ACHN (cell line): ENCODE measurements around the gene FZD10.

ENCODE experiments used
- DNase-seq: peaks from one replicate; pipeline ENCODE4 v3.0.0-alpha.2; 2015
- in situ Hi-C: cut with HindIII; loops from 2 replicates; pipeline ENCODE4 v1.10.0; 2017; ENCODE audit warnings: low sequenced_read_pairs, low pct_ligation_motif_present, low pct_unique_long_range_greater_than_20kb

The FZD10 gene

GRCh38 chr12:130196827-130197226 is 34.6 kb downstream of the FZD10 start:
- DNase-seq = no peak
- in situ Hi-C loops = no loop called here

DNA sequence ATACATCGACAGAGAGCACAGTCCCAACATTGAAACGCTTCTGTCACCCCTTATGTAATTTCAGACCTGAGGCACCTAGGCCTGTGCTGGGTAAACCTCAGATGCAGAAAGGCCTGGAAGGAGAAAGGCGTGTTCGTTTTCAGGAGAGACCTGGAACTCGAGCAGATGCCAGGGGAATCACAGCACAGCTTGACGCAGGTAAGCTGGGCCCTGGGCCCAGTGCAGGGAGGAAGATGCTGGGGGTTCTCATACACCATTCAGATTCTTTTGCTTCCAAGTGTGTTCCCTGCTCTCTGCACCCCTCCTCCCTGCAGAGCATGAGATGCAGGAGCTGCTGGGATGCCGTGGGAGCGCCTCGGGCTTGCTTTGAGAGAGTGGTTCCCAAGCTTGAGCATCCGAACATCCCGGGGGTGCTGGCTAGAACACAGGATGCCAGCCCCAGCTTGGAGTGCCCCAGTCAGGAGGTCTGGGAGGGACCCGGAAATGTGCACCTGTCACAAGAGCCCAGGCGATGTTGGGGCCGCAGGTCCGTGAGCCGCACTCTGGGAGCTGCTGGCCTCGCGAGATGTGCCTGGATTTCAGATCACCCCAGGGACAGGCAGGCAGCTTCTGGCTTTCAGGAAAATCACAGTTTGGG is 35.9 kb downstream of the FZD10 start:
- in situ Hi-C loops = no loop called here
- DNase-seq = no peak

GRCh38 chr12:130198663-130199060 is 36.4 kb downstream of the FZD10 start:
- in situ Hi-C loops = no loop called here
- DNase-seq = no peak

- in situ Hi-C loops = no loop called here
- DNase-seq = no peak
Observed at GRCh38 chr12:130199581-130200390, 37.5 kb downstream of the FZD10 start.

GRCh38 chr12:130200445-130200844 is 38.2 kb downstream of the FZD10 start:
- DNase-seq = no peak
- in situ Hi-C loops = no loop called here

GRCh38 chr12:130201037-130201436 is 38.8 kb downstream of the FZD10 start:
- in situ Hi-C loops = no loop called here

GRCh38 chr12:130202201-130202600 is 39.9 kb downstream of the FZD10 start:
- DNase-seq = no peak
- in situ Hi-C loops = no loop called here

More at GRCh38 chr12:130201037-130201436, 38.8 kb downstream of the FZD10 start:
- no peak for DNase-seq

GRCh38 chr12:130203151-130203550 is 40.9 kb downstream of the FZD10 start:
- in situ Hi-C loops = no loop called here
- no peak for DNase-seq

DNA sequence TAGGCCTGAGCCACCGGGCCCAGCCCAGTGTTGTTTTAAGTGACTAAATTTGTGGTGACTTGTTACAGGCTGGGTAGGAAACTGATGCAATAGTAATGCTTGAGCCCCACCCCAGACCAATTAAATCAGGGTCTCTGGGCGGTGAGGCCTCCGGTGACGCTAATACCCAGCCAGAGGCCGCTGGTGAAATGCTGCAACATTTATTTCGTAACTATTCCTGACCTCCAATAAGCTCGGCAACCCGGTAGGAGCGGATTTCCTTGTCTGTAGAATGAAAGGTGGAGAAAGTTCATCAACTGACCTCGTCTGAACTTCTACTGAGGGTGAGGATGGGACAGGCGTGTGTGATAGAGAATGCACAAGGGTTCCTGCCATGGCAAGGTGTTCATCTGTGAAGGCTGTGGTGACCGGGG is 42.3 kb downstream of the FZD10 start:
- in situ Hi-C loops = no loop called here
- no peak for DNase-seq

DNA sequence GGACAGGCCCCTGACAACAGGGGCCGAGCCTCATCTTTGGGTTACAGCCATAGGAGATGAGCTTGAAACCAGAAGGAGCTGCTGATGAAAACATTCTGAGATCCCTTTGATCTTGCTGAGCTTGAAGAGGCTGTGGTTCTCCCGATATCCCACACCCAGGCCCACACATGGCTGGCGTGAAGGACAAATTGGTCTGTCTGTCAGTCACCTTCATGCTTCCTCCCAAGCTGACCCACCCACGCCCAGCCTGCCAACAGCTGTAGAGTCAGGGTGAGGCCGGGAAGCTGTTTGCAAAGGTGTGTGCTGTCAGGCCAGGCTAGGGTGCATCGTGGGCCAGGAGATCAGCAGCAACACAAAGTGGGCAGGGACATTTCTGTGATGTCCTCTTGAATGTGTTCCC is 43.2 kb downstream of the FZD10 start:
- no peak for DNase-seq
- in situ Hi-C loops = no loop called here

GRCh38 chr12:130212384-130212989 is 50.2 kb downstream of the FZD10 start:
- no peak for DNase-seq
- in situ Hi-C loops = no loop called here

- DNase-seq = no peak
- in situ Hi-C loops = no loop called here
Observed at GRCh38 chr12:130213249-130213648, 51.0 kb downstream of the FZD10 start.

DNA sequence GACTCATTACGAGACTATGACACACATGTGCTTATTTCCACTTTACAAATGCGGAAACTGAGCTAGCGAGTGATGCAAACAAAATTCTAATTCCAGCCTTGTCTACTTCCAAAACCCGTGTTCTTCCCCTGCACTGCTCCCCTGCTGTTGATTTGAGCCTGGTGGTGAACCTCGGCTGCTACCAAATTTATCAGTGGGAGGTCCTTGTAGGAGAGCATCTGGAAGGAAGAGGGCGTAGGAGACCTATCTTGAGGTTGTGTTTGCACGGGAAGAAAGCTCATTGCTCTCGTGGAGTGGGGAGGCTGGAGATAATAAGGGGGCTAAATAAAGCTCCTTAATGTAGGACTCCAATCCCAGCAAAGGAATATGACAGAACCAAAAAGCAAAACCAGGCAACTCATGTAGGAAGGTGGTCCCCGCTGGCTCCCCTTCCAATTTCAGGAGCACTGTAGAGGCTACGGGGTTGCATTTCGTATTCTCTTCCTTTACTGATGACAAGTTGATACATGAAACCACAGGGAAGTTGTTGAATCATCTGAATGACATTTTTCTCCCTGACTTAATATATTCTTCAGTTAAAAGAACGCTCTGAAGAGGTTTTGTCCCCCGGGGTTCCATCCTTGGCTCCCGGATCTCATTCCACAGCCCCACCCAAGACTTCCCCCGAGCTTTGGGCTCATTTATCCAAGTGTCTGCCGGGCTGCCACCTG is 52.6 kb downstream of the FZD10 start:
- no peak for DNase-seq
- in situ Hi-C loops = no loop called here
